A673 (cell line): ENCODE measurements around the gene NDUFS3. TPM values are rescaled to one million over a fixed set of nuclear protein-coding genes. Genes with fewer than 3 reads are reported as not detected.

Experiments used
- BruUV-seq: library from RNA; stranded (reverse); fragments of 400-500 nt; replicated peaks from 2 replicates; lab custom pipeline; 2021; lab: Mats Ljungman, UMichigan
- CTCF ChIA-PET: fragments of 300-600 bp; sonication (Branson Sonifier 250); formaldehyde crosslinking; loops from one replicate; lab custom pipeline; 2022; ENCODE audit warnings: antibody characterized with exemption; lab: Charles Lee
- POLR2A ChIA-PET: fragments of 300-600 bp; sonication (Branson Sonifier 250); formaldehyde crosslinking; loops from one replicate; lab custom pipeline; 2022; ENCODE audit warnings: antibody characterized with exemption; ENCODE audit not compliant: low non-redundant PET; lab: Charles Lee
- DNase-seq: peaks from one replicate; pipeline ENCODE4 v3.0.0-alpha.2; 2015; ENCODE audit warnings: low spot score
- H3K27ac ChIP-seq: fragments of 200-600 bp; sonication (generic); 2 replicates; pipeline ENCODE4 v1.5.1; 2016; ENCODE audit warnings: mixed run types, low read depth, mild to moderate bottlenecking, mixed read lengths, antibody characterized with exemption, low read length; ENCODE audit not compliant: poor library complexity, severe bottlenecking
- H3K27me3 ChIP-seq: fragments of 200-600 bp; sonication (generic); replicated peaks from 2 replicates; pipeline ENCODE4 v1.6.1; 2017; ENCODE audit warnings: mixed run types, low read depth, mild to moderate bottlenecking, mixed read lengths, antibody characterized with exemption, low read length; ENCODE audit not compliant: insufficient read depth, poor library complexity
- H3K36me3 ChIP-seq: fragments of 200-600 bp; sonication (generic); 2 replicates; pipeline ENCODE4 v1.6.1; 2016; ENCODE audit warnings: mixed run types, mild to moderate bottlenecking, mixed read lengths, antibody characterized with exemption, low read length; ENCODE audit not compliant: insufficient read depth, poor library complexity, severe bottlenecking
- H3K4me1 ChIP-seq: fragments of 200-600 bp; sonication (generic); 2 replicates; pipeline ENCODE4 v1.6.1; 2017; ENCODE audit warnings: mixed run types, mild to moderate bottlenecking, mixed read lengths, antibody characterized with exemption, low read length; ENCODE audit not compliant: insufficient read depth, poor library complexity, severe bottlenecking
- H3K4me3 ChIP-seq: fragments of 200-600 bp; sonication (generic); 2 replicates; pipeline ENCODE4 v1.5.1; 2016; ENCODE audit warnings: low read depth, mixed run types, mild to moderate bottlenecking, mixed read lengths, low read length; ENCODE audit not compliant: poor library complexity, severe bottlenecking
- H3K9me3 ChIP-seq: fragments of 200-600 bp; sonication (generic); 2 replicates; pipeline ENCODE4 v1.6.1; 2016; ENCODE audit warnings: mixed run types, low read depth, mild to moderate bottlenecking, mixed read lengths, antibody characterized with exemption, low read length; ENCODE audit not compliant: poor library complexity, severe bottlenecking
- CTCF ChIP-seq: fragments of 300-800, 200-600 bp; sonication (generic); conservative IDR thresholded peaks from 2 replicates; pipeline ENCODE4 v1.5.1; 2017; ENCODE audit warnings: low read depth, mild to moderate bottlenecking, antibody characterized with exemption, low read length, moderate library complexity, mixed read lengths
- EZH2 ChIP-seq: fragments of 200-600 bp; sonication (generic); IDR thresholded peaks from 2 replicates; pipeline ENCODE4 v1.6.1; 2017; ENCODE audit warnings: borderline replicate concordance, low read depth, mild to moderate bottlenecking, mixed read lengths, antibody characterized with exemption, low read length; ENCODE audit not compliant: poor library complexity, severe bottlenecking
- intact Hi-C: fragments of 100-400 bp; cut with micrococcal nuclease; formaldehyde crosslinking; loops from one replicate; pipeline ENCODE4 v1.10.0; 2022; ENCODE audit not compliant: unreplicated experiment
- total RNA-seq: library from RNA; stranded (reverse); gene quantifications from 2 replicates; pipeline ENCODE4 v1.2.3, GENCODE V29; 2021

NDUFS3 gene
- total RNA-seq, 1 experiment from 2014 or later, result 444 TPM

DNA sequence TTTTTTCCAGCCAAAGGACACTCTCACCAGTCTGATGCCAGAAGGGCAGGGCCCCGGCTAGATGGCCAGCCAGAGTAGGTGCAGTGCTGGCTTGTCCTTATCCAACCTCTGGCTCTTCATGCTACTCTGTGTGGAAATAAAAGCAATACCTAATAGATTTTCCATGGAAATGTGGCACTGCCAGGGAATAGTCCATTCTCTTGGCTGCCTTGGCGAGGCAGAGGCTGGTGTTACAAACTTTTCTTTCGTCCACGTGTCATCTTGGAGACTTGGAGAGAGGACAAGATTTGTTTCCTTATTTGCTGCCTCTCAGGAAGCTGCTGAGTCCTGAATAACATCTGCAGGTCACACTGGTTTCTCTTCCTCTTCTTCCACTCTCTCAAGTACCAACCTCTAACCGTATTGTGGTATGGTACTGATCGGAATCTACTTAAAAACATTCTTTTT lies 32.5 kb downstream of the NDUFS3 start:
- ChIA-PET CTCF (no interaction called here), POLR2A (interaction anchor here (1.1 kb wide), 1 partner anchor 10 kb away, joined by 5 read pairs; no protein-coding TSS in a partner anchor)
- DNase-seq, result no peak
- Histone ChIP-seq H3K4me3 (no peak overlapping the region), H3K27me3 (no peaks in the 10 kb centered on the region), H3K4me1 (no peaks in the 10 kb centered on the region), H3K27ac (no peak overlapping the region), H3K36me3 (peaks cover 5% of the 10 kb centered on the region), H3K9me3 (no peaks in the 10 kb centered on the region)
- BruUV-seq, result no TSS peak
- TF ChIP-seq EZH2 (no peak), CTCF (no peak)
- intact Hi-C loops, result no loop called here

GRCh38 chr11:47615249-47615648 lies 36.4 kb downstream of the NDUFS3 start:
- POLR2A ChIA-PET, result interaction anchor here (0.8 kb wide), 1 partner anchor 14 kb away, joined by 3 read pairs; no protein-coding TSS in a partner anchor
- Histone ChIP-seq H3K4me1 (no peaks in the 10 kb centered on the region), H3K9me3 (no peaks in the 10 kb centered on the region), H3K27ac (no peak overlapping the region), H3K36me3 (peaks cover 33% of the 10 kb centered on the region), H3K4me3 (no peak overlapping the region), H3K27me3 (no peaks in the 10 kb centered on the region)
- no peak for DNase-seq
- intact Hi-C loops, result no loop called here
- CTCF ChIA-PET, result no interaction called here
- no peak for TF ChIP-seq EZH2
- TF ChIP-seq CTCF, result no peak
- no TSS peak for BruUV-seq

GRCh38 chr11:47616726-47617416 lies 38.0 kb downstream of the NDUFS3 start:
- H3K27ac ChIP-seq, result no peak overlapping the region
- no peaks in the 10 kb centered on the region for H3K9me3 ChIP-seq
- POLR2A ChIA-PET, result interaction anchor here (0.5 kb wide), 1 partner anchor 16 kb away, joined by 3 read pairs; no protein-coding TSS in a partner anchor
- TF ChIP-seq CTCF (peak; percentile 93), EZH2 (no peak)
- no peaks in the 10 kb centered on the region for H3K4me1 ChIP-seq
- CTCF ChIA-PET, result interaction anchor here (0.6 to 1.5 kb wide), 4 partner anchors 8 to 491 kb away, joined by 4 to 13 read pairs (median 8); no protein-coding TSS in a partner anchor
- H3K4me3 ChIP-seq, result no peak overlapping the region
- H3K36me3 ChIP-seq, result peaks cover 47% of the 10 kb centered on the region
- BruUV-seq, result no TSS peak
- no peaks in the 10 kb centered on the region for H3K27me3 ChIP-seq
- peak; percentile 82 for DNase-seq
- intact Hi-C loops, result loop anchor here (2.0 kb wide), 1 partner anchor 242 kb away; no protein-coding TSS in a partner anchor
